ENCODE results near the gene DPM3. TPM values are rescaled to one million over a fixed set of nuclear protein-coding genes. Genes with fewer than 3 reads are reported as not detected.

The DPM3 gene
- total and polyA plus RNA-seq, 2 donors (not counting 1 experiment from before 2014, with no cell fraction given), result 39.9 to 97.3 TPM

- TF ChIP-seq EZH2 (IDR thresholded peaks at IDR 0.05; ENCODE audit: borderline replicate concordance, insufficient read depth, low read depth, low read length, poor library complexity, severe bottlenecking) (no peak), CTCF (IDR thresholded peaks at IDR 0.05) (no peak)
- H3K9me3 Mint-ChIP-seq (ENCODE audit: insufficient read depth), result no peaks in the 10 kb centered on the region
Measured at GRCh38 chr1:155136748-155137147, 3.6 kb downstream of the DPM3 start.

GRCh38 chr1:155135415-155136028 is 4.8 kb downstream of the DPM3 start, which contains the start of gene SLC50A1:
TSS of gene SLC50A1 (plus strand) at chr1:155135852. CDS start at chr1:155135912, 60 bp downstream.
- peak within 1 kb of the TSS; percentile 86 to 99 (median 92) for H3K4me3 ChIP-seq (ENCODE audit: control extremely low read depth in 1 of 5, extremely low read depth in 1 of 5, insufficient read depth in 1 of 5, low read depth in 2 of 5, low read length in 4 of 5)
- H3K4me1 ChIP-seq (ENCODE audit: control insufficient read depth in 2 of 2, insufficient read depth in 2 of 2, low read length in 2 of 2), result peaks cover 22 to 26% of the 10 kb centered on the region in 2 donors
- H3K9me3 ChIP-seq (ENCODE audit: control extremely low read depth in 1 of 3, control insufficient read depth in 2 of 3, insufficient read depth in 1 of 3, low read length in 2 of 3), result no peaks in the 10 kb centered on the region
- H3K27me3 Mint-ChIP-seq, result peaks cover 3% of the 10 kb centered on the region
- H3K4me3 Mint-ChIP-seq, result peak within 1 kb of the TSS; percentile 100
- peaks cover 0 to 5% of the 10 kb centered on the region in 2 experiments for H3K36me3 ChIP-seq (replicated peaks in 1 of 2; ENCODE audit: control extremely low read depth in 1 of 2, control insufficient read depth in 1 of 2, extremely low read depth in 1 of 2, insufficient read depth in 2 of 2, low read length in 1 of 2)
- 1% methylated on average over 51 of the region's 52 CpGs for WGBS (ENCODE audit: insufficient coverage)
- ATAC-seq (ENCODE audit: low read depth) (peak; percentile 86), DNase-seq (peak; percentile 96)
- intact Hi-C loops (cut with micrococcal nuclease), result loop anchor here (1.0 kb wide), 2 partner anchors 15 to 50 kb away; no protein-coding TSS in a partner anchor
- H3K9me3 Mint-ChIP-seq (ENCODE audit: insufficient read depth), result no peaks in the 10 kb centered on the region
- peaks cover 46% of the 10 kb centered on the region for H3K4me1 Mint-ChIP-seq
- peak within 1 kb of the TSS; percentile 99 to 100 for H3K27ac ChIP-seq (ENCODE audit: low read length in 2 of 2)
- TF ChIP-seq EZH2 (IDR thresholded peaks at IDR 0.05; ENCODE audit: borderline replicate concordance, insufficient read depth, low read depth, low read length, poor library complexity, severe bottlenecking), result no peak
- no peak for TF ChIP-seq CTCF (IDR thresholded peaks at IDR 0.05)
- peak within 1 kb of the TSS; percentile 93 for H2AFZ ChIP-seq (ENCODE audit: insufficient read depth, low read depth, low read length, poor library complexity, severe bottlenecking)
- H4K20me1 ChIP-seq (ENCODE audit: control insufficient read depth, insufficient read depth, low read length, poor library complexity, severe bottlenecking), result peaks cover 9% of the 10 kb centered on the region
- ChIA-PET POLR2A (interaction anchor here (0.6 to 2.6 kb wide), 10 partner anchors 15 to 133 kb away, joined by 3 to 21 read pairs (median 5); partner anchors contain the start of gene ZBTB7B), CTCF (interaction anchor here (0.9 to 5.3 kb wide), 9 partner anchors 10 to 91 kb away, joined by 3 to 51 read pairs (median 14); partner anchors contain the start of gene KRTCAP2)
- H3K9ac ChIP-seq (ENCODE audit: low read length), result peak within 1 kb of the TSS; percentile 100
- peak within 1 kb of the TSS; percentile 98 for H3K27ac Mint-ChIP-seq
- H3K4me2 ChIP-seq (replicated peaks; ENCODE audit: low read depth, low read length, poor library complexity, severe bottlenecking), result peak within 1 kb of the TSS; percentile 84
- H3K79me2 ChIP-seq (ENCODE audit: control insufficient read depth, insufficient read depth, low read length), result peaks cover 33% of the 10 kb centered on the region
- no peaks in the 10 kb centered on the region for H3K27me3 ChIP-seq (replicated peaks in 1 of 4; ENCODE audit: control extremely low read depth in 1 of 4, control insufficient read depth in 3 of 4, insufficient read depth in 4 of 4, low read length in 3 of 4)

More at GRCh38 chr1:155136748-155137147, 3.6 kb downstream of the DPM3 start:
- Histone ChIP-seq H3K27me3 (replicated peaks in 1 of 4; ENCODE audit: control extremely low read depth in 1 of 4, control insufficient read depth in 3 of 4, insufficient read depth in 4 of 4, low read length in 3 of 4) (no peaks in the 10 kb centered on the region), H3K36me3 (replicated peaks in 1 of 2; ENCODE audit: control extremely low read depth in 1 of 2, control insufficient read depth in 1 of 2, extremely low read depth in 1 of 2, insufficient read depth in 2 of 2, low read length in 1 of 2) (peaks cover 0 to 5% of the 10 kb centered on the region in 2 experiments), H3K4me2 (replicated peaks; ENCODE audit: low read depth, low read length, poor library complexity, severe bottlenecking) (peak overlapping the region; percentile 84), H3K79me2 (ENCODE audit: control insufficient read depth, insufficient read depth, low read length) (peaks cover 33% of the 10 kb centered on the region), H2AFZ (ENCODE audit: insufficient read depth, low read depth, low read length, poor library complexity, severe bottlenecking) (peak overlapping the region; percentile 93), H3K27ac (ENCODE audit: low read length in 2 of 2) (peak overlapping the region; percentile 99 to 100), H3K9ac (ENCODE audit: low read length) (peak overlapping the region; percentile 100), H3K4me1 (ENCODE audit: control insufficient read depth in 2 of 2, insufficient read depth in 2 of 2, low read length in 2 of 2) (peaks cover 22 to 29% of the 10 kb centered on the region in 2 donors), H3K9me3 (ENCODE audit: control extremely low read depth in 1 of 3, control insufficient read depth in 2 of 3, insufficient read depth in 1 of 3, low read length in 2 of 3) (no peaks in the 10 kb centered on the region), H4K20me1 (ENCODE audit: control insufficient read depth, insufficient read depth, low read length, poor library complexity, severe bottlenecking) (peaks cover 9% of the 10 kb centered on the region), H3K4me3 (ENCODE audit: control extremely low read depth in 1 of 5, extremely low read depth in 1 of 5, insufficient read depth in 1 of 5, low read depth in 2 of 5, low read length in 4 of 5) (peak overlapping the region; percentile 60 to 99 (median 92))
- peak overlapping the region; percentile 98 for H3K27ac Mint-ChIP-seq
- WGBS (ENCODE audit: insufficient coverage), result 35% methylated on average over 6 of the region's 6 CpGs
- DNase-seq, result peak; percentile 52
- ChIA-PET CTCF (interaction anchor here (1.0 to 5.3 kb wide), 6 partner anchors 15 to 51 kb away, joined by 3 to 51 read pairs (median 12); partner anchors contain the start of gene KRTCAP2), POLR2A (interaction anchor here (0.6 to 2.6 kb wide), 6 partner anchors 14 to 138 kb away, joined by 3 to 21 read pairs (median 6); no protein-coding TSS in a partner anchor)
- H3K27me3 Mint-ChIP-seq, result no peaks in the 10 kb centered on the region
- intact Hi-C loops (cut with micrococcal nuclease), result no loop called here
- no peak for ATAC-seq (ENCODE audit: low read depth)
- peaks cover 48% of the 10 kb centered on the region for H3K4me1 Mint-ChIP-seq
- H3K4me3 Mint-ChIP-seq, result peak overlapping the region; percentile 100

Data from B cell (primary cell).